ENCODE data around the gene NAA38. TPM values are rescaled to one million over a fixed set of nuclear protein-coding genes. Genes with fewer than 3 reads are reported as not detected.

Gene NAA38, protein sequence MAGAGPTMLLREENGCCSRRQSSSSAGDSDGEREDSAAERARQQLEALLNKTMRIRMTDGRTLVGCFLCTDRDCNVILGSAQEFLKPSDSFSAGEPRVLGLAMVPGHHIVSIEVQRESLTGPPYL
- total RNA-seq = 10 to 100 TPM; 62.1 to 71.7 TPM

DNA sequence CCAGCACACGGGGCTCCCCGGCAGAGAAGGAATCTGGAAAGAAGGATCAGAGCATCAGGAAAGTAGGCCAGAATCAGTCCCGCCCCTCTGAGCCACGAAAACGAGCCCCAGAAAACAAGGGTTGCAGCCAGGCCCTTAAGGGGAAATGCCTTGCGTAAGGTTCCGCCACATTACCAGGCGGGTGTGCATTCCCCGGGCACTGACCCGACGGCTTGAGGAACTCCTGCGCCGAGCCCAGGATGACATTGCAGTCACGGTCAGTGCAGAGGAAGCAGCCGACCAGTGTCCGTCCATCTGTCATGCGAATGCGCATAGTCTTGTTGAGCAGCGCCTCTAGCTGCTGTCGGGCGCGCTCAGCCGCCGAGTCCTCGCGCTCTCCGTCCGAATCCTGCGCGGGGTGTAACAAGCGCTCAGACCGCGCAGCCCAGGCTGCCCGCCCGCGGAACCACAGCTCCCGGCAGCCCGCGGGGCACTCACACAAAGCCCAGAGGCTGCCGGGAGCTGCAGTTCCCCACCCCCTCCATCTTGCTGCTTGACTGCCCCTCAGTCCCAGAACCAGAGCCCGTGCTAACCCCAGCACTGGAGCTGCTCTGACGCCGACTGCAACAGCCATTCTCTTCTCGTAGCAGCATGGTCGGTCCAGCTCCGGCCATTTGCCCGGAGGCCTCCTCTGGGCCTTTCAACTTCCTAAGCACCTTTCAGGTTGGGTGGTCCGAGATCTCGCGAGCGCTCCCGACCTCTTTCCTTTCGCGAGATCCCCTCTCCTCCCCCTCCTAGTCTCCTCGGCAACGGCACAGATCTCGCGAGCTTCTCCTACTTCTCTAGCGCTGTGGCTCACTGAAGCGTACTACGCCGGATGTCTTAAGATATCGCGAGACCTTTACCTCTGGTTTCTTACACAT lies at the start of gene NAA38:
Gene NAA38 (minus strand): TSS at position 749 of the 902 bp plus-strand sequence. CDS start 96 bp downstream, at position 653.
- DNase-seq (peak; percentile 94), ATAC-seq (ENCODE audit: low read depth) (peak; percentile 87)
- Mint-ChIP-seq H3K9me3 (no peaks in the 10 kb centered on the region), H3K27me3 (no peaks in the 10 kb centered on the region), H3K4me3 (no peak within 1 kb of the TSS), H3K36me3 (peaks cover 4% of the 10 kb centered on the region), H3K27ac (no peak within 1 kb of the TSS), H3K4me1 (peaks cover 25% of the 10 kb centered on the region)
- POLR2A ChIA-PET = interaction anchor here (0.5 to 1.7 kb wide), 19 partner anchors 11 to 353 kb away, joined by 3 to 21 read pairs (median 4); partner anchors contain the start of genes AURKB, CNTROB, KDM6B and RNF227

DNA sequence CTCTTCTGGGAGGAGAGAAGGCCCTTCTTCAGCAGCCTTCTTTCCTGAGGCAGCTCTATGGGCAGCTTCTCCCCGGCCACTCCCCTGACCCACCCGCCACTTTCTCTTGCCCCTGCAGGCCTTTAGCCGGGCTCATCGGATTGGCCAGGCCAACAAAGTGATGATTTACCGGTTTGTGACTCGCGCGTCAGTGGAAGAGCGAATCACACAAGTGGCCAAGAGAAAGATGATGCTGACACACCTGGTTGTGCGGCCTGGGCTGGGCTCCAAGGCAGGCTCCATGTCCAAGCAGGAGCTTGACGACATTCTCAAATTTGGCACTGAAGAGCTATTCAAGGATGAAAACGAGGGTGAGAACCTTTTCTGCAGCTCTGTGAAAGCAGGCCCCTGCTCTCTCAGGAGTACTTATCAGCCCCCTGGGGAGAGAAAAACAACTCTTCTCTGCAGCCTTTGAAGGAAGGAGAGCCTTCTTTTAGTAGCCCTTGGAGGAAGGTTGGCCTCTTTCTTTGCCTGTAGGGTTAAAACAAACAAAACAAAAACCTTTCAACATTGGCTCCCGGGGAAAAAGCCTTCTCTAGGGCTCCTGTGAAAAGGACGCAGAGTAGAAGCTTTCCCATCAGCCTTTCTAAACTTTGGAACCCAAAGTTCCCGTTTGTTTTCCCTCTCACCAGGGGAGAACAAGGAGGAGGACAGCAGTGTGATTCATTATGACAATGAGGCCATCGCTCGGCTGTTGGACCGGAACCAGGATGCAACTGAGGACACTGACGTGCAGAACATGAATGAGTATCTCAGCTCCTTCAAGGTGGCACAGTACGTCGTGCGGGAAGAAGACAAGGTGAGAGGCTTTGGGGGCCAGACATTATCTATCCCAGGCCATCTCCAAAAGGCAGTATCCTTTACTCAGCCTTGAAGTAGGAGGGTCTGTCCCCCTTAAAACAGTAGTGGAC lies 46.1 kb upstream of the NAA38 start:
- no peak overlapping the region for H3K27ac Mint-ChIP-seq
- H3K4me1 Mint-ChIP-seq = no peaks in the 10 kb centered on the region
- H3K27me3 Mint-ChIP-seq = no peaks in the 10 kb centered on the region
- H3K4me3 Mint-ChIP-seq = no peak overlapping the region
- ATAC-seq (ENCODE audit: low read depth) = no peak
- POLR2A ChIA-PET = no interaction called here
- no peaks in the 10 kb centered on the region for H3K9me3 Mint-ChIP-seq
- no peak for DNase-seq
- H3K36me3 Mint-ChIP-seq = peaks cover 40% of the 10 kb centered on the region

DNA sequence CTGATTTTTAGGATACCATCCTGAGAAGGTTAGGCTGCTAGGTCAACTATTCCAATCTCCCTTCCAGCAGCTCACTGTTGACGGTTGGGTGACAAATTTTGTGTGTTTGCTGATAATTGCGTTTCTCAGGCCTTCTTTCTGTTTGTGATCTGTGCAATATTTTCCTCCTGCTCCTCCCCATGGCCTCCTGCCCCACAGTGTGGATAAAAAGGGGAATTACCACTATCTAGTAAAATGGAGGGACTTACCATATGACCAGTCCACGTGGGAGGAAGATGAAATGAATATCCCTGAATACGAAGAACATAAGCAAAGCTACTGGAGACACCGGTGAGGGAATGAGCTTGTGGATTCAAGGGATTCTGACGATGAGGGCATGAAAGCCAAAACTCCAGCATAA lies 40.4 kb upstream of the NAA38 start:
- no peak overlapping the region for H3K4me3 Mint-ChIP-seq
- peaks cover 11% of the 10 kb centered on the region for H3K4me1 Mint-ChIP-seq
- no peaks in the 10 kb centered on the region for H3K9me3 Mint-ChIP-seq
- H3K36me3 Mint-ChIP-seq = peaks cover 40% of the 10 kb centered on the region
- DNase-seq (no peak), ATAC-seq (ENCODE audit: low read depth) (no peak)
- POLR2A ChIA-PET = interaction anchor here (1.5 kb wide), 1 partner anchor 18 kb away, joined by 4 read pairs; the partner anchor contains the start of gene RNF227
- no peak overlapping the region for H3K27ac Mint-ChIP-seq
- no peaks in the 10 kb centered on the region for H3K27me3 Mint-ChIP-seq

DNA sequence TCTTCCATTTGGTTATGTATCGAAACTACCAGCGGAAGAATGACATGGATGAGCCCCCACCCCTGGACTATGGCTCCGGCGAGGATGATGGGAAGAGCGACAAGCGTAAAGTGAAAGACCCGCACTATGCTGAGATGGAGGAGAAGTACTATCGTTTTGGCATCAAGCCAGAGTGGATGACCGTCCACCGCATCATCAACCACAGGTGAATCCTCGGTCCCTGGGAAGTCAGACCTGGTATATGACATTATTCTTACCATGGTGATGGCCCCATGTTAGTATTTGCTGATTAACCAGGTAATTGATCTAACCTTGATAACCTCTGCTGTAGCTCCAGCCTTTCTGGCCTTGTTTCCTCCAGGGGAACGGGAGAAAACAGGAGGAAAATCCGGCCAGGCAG lies 39.7 kb upstream of the NAA38 start:
- H3K4me1 Mint-ChIP-seq = peaks cover 11% of the 10 kb centered on the region
- H3K36me3 Mint-ChIP-seq = peaks cover 39% of the 10 kb centered on the region
- H3K4me3 Mint-ChIP-seq = no peak overlapping the region
- DNase-seq = no peak
- POLR2A ChIA-PET = interaction anchor here (1.5 kb wide), 1 partner anchor 19 kb away, joined by 4 read pairs; the partner anchor contains the start of gene RNF227
- no peak overlapping the region for H3K27ac Mint-ChIP-seq
- H3K9me3 Mint-ChIP-seq = no peaks in the 10 kb centered on the region
- no peaks in the 10 kb centered on the region for H3K27me3 Mint-ChIP-seq
- no peak for ATAC-seq (ENCODE audit: low read depth)

DNA sequence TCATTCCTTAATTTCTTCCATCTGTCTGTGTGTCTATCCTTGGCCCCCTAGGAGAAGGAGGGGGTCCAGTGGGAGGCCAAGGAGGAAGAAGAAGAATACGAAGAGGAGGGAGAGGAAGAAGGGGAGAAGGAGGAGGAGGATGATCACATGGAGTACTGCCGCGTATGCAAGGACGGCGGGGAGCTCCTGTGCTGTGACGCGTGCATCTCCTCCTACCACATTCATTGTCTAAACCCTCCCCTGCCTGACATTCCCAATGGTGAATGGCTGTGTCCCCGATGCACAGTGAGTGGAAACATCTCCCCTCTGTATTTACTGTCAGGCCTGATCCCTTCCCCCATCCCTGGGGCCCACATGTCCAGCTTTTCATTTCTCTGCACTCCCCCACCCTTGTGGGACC lies 37.5 kb upstream of the NAA38 start:
- DNase-seq (no peak), ATAC-seq (ENCODE audit: low read depth) (no peak)
- Mint-ChIP-seq H3K36me3 (peaks cover 38% of the 10 kb centered on the region), H3K27me3 (no peaks in the 10 kb centered on the region), H3K4me1 (peaks cover 12% of the 10 kb centered on the region), H3K4me3 (no peak overlapping the region), H3K27ac (no peak overlapping the region), H3K9me3 (no peaks in the 10 kb centered on the region)
- POLR2A ChIA-PET = no interaction called here

DNA sequence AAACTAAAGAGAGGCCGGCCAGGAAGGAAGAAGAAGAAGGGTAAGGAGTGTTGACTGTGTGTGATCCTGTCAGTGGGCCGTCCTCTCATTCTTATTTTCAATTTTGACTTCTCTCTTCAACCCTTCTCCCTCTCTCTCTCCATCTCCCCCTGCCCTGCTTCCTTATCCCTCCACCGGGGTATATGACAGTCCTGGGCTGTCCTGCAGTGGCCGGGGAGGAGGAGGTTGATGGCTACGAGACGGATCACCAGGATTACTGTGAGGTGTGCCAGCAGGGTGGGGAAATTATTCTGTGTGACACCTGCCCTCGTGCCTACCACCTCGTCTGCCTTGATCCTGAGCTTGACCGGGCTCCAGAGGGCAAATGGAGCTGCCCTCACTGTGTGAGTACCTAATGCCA lies 36.9 kb upstream of the NAA38 start:
- no peaks in the 10 kb centered on the region for H3K27me3 Mint-ChIP-seq
- H3K4me3 Mint-ChIP-seq = no peak overlapping the region
- H3K4me1 Mint-ChIP-seq = peaks cover 16% of the 10 kb centered on the region
- peak overlapping the region; percentile 55 for H3K27ac Mint-ChIP-seq
- no peak for DNase-seq
- no peak for ATAC-seq (ENCODE audit: low read depth)
- POLR2A ChIA-PET = no interaction called here
- peaks cover 38% of the 10 kb centered on the region for H3K36me3 Mint-ChIP-seq
- no peaks in the 10 kb centered on the region for H3K9me3 Mint-ChIP-seq

DNA sequence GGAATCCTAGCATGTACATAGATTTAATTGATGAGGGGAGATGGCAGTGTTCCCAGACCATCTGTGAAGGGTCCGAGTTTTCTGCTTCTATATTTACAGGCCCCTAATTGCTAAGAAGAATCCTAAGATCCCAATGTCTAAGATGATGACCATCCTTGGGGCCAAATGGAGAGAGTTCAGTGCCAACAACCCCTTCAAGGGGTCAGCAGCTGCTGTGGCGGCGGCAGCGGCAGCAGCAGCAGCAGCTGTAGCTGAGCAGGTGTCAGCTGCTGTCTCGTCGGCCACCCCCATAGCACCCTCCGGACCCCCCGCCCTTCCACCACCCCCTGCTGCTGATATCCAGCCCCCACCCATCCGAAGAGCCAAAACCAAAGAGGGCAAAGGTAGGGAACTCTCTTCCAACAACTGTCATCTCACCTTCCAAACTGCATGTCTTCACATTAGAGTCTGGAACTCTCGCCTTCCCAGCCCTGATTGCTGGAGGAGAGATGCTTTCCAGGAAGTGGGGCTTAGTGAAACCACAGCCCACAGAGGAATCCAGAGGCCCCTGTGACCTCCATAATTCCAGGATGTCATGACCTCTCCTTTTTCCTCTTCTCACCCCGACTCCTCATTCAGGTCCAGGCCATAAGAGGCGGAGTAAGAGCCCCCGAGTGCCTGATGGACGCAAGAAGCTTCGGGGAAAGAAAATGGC lies 36.0 kb upstream of the NAA38 start:
- Mint-ChIP-seq H3K27me3 (no peaks in the 10 kb centered on the region), H3K4me3 (no peak overlapping the region), H3K36me3 (peaks cover 33% of the 10 kb centered on the region), H3K27ac (no peak overlapping the region), H3K4me1 (peaks cover 18% of the 10 kb centered on the region), H3K9me3 (no peaks in the 10 kb centered on the region)
- no peak for DNase-seq
- no peak for ATAC-seq (ENCODE audit: low read depth)
- POLR2A ChIA-PET = no interaction called here

DNA sequence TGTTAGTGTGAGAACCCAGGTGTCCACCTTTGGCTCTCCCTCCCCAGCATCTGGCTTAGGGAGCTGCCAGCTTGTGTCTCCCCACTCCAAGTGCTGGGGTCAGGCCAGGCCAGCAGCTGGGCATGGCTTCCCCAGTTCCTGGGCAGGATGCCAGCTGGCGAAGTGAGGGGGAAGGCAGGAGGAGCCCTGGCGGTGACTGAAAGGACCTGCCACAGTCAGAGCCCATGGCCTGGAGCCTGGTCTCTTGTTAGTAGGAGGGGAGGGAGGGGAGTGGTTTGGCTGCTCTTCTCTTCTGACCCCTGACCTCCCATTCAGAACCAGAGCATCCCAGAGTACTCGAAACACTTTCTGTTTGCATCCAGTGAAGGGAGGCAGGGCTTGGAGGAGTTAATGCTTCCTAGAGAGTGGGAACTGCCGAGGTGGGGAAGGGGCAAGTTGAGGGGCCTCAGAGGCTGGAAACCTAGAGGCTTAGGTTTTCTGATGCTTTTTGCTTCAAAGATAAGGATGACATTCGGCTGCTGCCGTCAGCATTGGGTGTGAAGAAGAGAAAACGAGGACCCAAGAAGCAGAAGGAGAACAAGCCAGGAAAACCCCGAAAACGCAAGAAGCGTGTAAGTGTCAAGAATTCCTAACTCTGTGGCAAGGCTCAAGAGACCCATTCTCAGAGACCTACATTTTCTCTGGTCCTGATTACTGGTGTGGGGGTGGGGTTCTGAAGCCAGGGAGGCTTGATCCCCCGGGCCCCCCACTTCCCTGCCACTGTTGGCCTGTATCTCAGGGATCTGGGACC lies 32.0 kb upstream of the NAA38 start:
- POLR2A ChIA-PET = interaction anchor here (0.6 kb wide), 1 partner anchor 42 kb away, joined by 3 read pairs; the partner anchor contains the start of genes CNTROB and TRAPPC1
- ATAC-seq (ENCODE audit: low read depth) (no peak), DNase-seq (no peak)
- H3K9me3 Mint-ChIP-seq = no peaks in the 10 kb centered on the region
- H3K27ac Mint-ChIP-seq = no peak overlapping the region
- H3K4me3 Mint-ChIP-seq = no peak overlapping the region
- peaks cover 13% of the 10 kb centered on the region for H3K4me1 Mint-ChIP-seq
- no peaks in the 10 kb centered on the region for H3K27me3 Mint-ChIP-seq
- H3K36me3 Mint-ChIP-seq = peaks cover 19% of the 10 kb centered on the region

DNA sequence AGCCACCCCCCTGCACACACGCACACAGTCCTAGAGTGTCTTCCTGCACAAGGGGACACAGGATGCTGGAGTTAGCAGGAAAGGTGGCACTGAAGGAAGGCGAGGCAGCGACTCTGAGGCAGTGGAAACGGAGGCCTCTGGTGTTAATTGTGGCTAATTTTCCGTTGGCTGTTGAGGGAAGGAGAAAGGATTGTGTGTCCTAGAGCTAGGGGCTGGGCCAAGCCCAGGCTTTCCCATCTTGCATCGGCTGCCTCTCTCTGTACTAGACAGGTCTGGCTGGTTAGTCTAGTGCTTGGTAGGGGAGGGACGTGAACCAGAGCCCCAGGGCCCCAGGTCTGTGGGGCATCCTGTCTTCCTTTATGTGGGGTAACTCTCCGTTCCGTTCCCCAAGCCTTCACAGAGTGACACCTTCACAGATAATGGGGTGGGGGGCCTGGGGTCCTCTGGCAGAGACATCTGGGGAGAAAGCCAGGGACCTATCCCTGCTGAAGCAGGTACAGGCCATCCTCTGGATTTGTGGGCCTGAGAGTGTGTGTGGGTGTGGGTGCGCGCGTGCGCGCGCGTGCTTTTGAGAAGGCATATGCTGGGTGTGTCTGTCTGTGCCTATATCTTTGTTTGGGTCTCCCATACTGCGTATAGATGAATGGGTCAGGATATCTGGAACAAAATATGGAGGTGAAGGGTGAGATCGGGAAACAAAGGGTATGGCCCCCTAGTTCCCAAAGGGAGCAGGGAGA lies 31.0 kb upstream of the NAA38 start, which contains the start of gene CHD3:
Gene CHD3 (plus strand): TSS at position 606 of the 737 bp plus-strand sequence. CDS start 212 bp downstream, outside the sequence.
- DNase-seq = peak; percentile 58
- Mint-ChIP-seq H3K4me1 (peaks cover 11% of the 10 kb centered on the region), H3K27ac (no peak within 1 kb of the TSS), H3K36me3 (peaks cover 12% of the 10 kb centered on the region), H3K4me3 (no peak within 1 kb of the TSS), H3K27me3 (no peaks in the 10 kb centered on the region), H3K9me3 (no peaks in the 10 kb centered on the region)
- POLR2A ChIA-PET = no interaction called here
- ATAC-seq (ENCODE audit: low read depth) = peak; percentile 15

DNA sequence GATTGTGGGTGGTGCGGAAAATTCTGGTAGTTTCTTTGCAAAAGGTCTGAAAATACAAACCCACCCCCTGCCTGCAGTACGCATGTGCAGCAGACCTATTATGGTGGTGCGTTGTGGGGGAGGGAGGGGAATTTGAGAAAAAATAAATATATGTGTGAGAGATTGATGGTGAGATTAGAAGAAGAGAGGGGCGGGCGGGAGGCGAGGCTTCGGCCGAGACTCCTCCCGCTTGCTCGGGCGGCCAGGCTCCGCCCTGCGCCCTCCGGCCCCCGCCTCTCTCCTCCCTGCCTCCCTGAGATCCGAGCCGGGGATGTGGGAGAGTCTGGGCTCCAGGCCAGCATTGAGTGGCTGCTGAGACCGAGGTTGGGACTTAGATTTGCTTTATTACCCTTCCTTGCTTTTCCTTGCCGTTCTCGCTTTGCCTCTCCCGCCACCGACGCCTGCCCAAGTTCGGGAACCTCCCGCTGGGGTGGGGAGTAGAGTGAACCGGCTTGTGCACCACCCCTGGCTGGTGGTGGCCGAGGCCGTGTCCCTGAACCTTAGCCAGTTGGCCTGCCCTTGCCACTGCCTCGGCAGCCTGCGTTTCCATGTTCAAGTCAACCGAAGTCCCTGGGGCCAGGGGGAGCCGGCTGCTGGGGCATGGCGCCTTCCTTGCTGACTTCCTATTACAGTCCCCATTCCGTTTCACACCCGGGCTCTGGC lies 30.3 kb upstream of the NAA38 start:
- POLR2A ChIA-PET = no interaction called here
- no peak overlapping the region for H3K27ac Mint-ChIP-seq
- H3K4me1 Mint-ChIP-seq = peaks cover 11% of the 10 kb centered on the region
- H3K36me3 Mint-ChIP-seq = peaks cover 12% of the 10 kb centered on the region
- ATAC-seq (ENCODE audit: low read depth) (peak; percentile 61), DNase-seq (peak; percentile 80)
- H3K4me3 Mint-ChIP-seq = no peak overlapping the region
- H3K27me3 Mint-ChIP-seq = no peaks in the 10 kb centered on the region
- H3K9me3 Mint-ChIP-seq = no peaks in the 10 kb centered on the region

DNA sequence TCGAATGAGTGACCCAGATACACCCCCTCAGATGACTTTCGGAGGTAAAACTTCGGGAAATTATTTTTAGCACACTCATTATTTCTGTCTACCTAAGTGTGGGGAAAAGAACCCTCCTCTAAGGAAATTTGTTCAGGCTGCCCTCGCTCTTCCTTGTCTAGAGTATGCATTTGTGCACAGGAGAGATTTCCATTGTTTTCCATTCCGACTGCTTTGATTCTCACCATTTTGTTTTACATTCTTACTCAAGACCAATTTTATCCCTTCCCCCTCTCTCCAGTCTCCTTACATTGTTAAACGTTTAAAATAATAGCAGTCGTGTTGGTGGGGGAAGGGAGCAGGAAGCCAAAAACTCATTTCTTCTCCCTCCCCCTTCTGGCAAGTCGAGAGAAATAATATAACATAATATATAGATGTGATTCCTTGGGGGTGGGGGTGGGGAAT lies 29.7 kb upstream of the NAA38 start:
- H3K36me3 Mint-ChIP-seq = peaks cover 11% of the 10 kb centered on the region
- no peaks in the 10 kb centered on the region for H3K9me3 Mint-ChIP-seq
- DNase-seq (no peak), ATAC-seq (ENCODE audit: low read depth) (no peak)
- peaks cover 10% of the 10 kb centered on the region for H3K4me1 Mint-ChIP-seq
- no peaks in the 10 kb centered on the region for H3K27me3 Mint-ChIP-seq
- no peak overlapping the region for H3K27ac Mint-ChIP-seq
- POLR2A ChIA-PET = interaction anchor here (1.7 to 2.2 kb wide), 2 partner anchors 21 to 45 kb away, joined by 9 to 11 read pairs; partner anchors contain the start of genes CNTROB and TRAPPC1
- no peak overlapping the region for H3K4me3 Mint-ChIP-seq
